Measurements from ENCODE around the gene TRIP13. TPM values are rescaled to one million over a fixed set of nuclear protein-coding genes. Genes with fewer than 3 reads are reported as not detected.
A peak's percentile ranks its signal among the peaks of the same experiment; 100 is the strongest.

Gene TRIP13
- total and polyA plus RNA-seq, 2 of the 4 experiments (the other 2 are of a cell fraction), result 17.1 to 35.5 TPM

DNA sequence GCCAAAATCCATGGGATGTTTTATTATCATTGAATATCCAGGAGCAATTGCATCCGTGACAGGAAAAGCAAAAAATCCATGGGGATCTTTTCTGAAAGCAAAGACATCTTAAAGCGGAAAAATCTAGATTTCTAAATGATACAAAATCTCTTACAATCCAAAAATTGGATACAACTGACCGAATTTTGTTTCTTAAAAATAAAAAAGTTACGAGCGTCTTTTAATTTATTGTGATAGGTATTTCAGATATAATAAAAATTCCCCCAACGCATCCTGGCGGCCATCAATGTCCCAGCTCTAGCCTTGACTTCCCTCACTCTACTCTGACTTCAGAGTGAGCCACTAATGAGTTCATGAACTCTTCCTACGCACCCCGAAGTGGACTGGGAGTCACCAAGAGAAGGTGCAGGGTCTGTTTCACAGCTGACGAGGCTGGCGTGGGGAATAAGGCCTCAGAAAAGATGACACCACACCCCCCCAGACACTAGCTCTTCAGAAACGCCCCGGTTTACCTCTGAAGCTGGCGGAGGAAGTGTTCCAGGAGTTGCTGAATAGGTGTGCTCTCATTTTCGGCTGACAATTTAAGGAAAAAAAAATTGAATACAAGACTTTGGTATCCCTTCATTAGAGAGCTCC is 3.5 kb upstream of the TRIP13 start:
- no peak overlapping the region for H3K14ac ChIP-seq (replicated peaks; ENCODE audit: low read depth, low read length)
- no peak overlapping the region for H2BK5ac ChIP-seq (ENCODE audit: low read depth, low read length, poor library complexity, severe bottlenecking)
- no TSS peak for BruUV-seq (replicated peaks)
- no peak overlapping the region for H2BK120ac ChIP-seq (ENCODE audit: low read depth, low read length)
- H3K4ac ChIP-seq (ENCODE audit: low read depth, low read length), result no peak overlapping the region
- WGBS, 2 experiments (ENCODE audit: extremely low coverage in 2 of 2, insufficient read length in 1 of 2), result no CpG with 5 or more reads among the region's 15 CpGs
- no peak overlapping the region for H3K4me3 ChIP-seq (ENCODE audit: insufficient read depth, low read depth, low read length)
- peaks cover 58% of the 10 kb centered on the region for H3K36me3 ChIP-seq (ENCODE audit: control insufficient read depth, insufficient read depth, low read length)
- in situ Hi-C loops (cut with MboI; ENCODE audit: low sequenced_read_pairs), result no loop called here
- H3K4me2 ChIP-seq (ENCODE audit: low read depth, low read length), result no peak overlapping the region
- H4K5ac ChIP-seq (ENCODE audit: low read depth, low read length), result no peak overlapping the region
- intact Hi-C loops (cut with micrococcal nuclease), result no loop called here
- peak overlapping the region; percentile 18 for H2AK9ac ChIP-seq (replicated peaks; ENCODE audit: low read depth, low read length, poor library complexity)
- no peak overlapping the region for H2BK20ac ChIP-seq (ENCODE audit: low read depth, low read length)
- ChIA-PET CTCF (interaction anchor here (1.4 kb wide), 1 partner anchor 13 kb away, joined by 3 read pairs; no protein-coding TSS in a partner anchor), POLR2A (ENCODE audit: unreplicated experiment) (no interaction called here)
- dilution Hi-C loops (cut with HindIII; ENCODE audit: low sequenced_read_pairs, unreplicated experiment), result no loop called here
- no peak for TF ChIP-seq POLR2A (IDR thresholded peaks at IDR 0.05; ENCODE audit: low read depth, low read length)
- no peak for TF ChIP-seq RAD21 (IDR thresholded peaks at IDR 0.05; ENCODE audit: low read length)
- TF ChIP-seq MXI1 (IDR thresholded peaks at IDR 0.05; ENCODE audit: borderline replicate concordance, low read depth, low read length), result no peak
- TF ChIP-seq, protein P1, sequence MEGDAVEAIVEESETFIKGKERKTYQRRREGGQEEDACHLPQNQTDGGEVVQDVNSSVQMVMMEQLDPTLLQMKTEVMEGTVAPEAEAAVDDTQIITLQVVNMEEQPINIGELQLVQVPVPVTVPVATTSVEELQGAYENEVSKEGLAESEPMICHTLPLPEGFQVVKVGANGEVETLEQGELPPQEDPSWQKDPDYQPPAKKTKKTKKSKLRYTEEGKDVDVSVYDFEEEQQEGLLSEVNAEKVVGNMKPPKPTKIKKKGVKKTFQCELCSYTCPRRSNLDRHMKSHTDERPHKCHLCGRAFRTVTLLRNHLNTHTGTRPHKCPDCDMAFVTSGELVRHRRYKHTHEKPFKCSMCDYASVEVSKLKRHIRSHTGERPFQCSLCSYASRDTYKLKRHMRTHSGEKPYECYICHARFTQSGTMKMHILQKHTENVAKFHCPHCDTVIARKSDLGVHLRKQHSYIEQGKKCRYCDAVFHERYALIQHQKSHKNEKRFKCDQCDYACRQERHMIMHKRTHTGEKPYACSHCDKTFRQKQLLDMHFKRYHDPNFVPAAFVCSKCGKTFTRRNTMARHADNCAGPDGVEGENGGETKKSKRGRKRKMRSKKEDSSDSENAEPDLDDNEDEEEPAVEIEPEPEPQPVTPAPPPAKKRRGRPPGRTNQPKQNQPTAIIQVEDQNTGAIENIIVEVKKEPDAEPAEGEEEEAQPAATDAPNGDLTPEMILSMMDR (conservative IDR thresholded peaks at IDR 0.05; ENCODE audit: low read depth, low read length), result no peak
- no peak for TF ChIP-seq MAZ (IDR thresholded peaks at IDR 0.05; ENCODE audit: borderline replicate concordance, low read depth, low read length)
- TF ChIP-seq RFX5 (IDR thresholded peaks at IDR 0.05; ENCODE audit: low read depth, low read length), result no peak
- TF ChIP-seq CEBPB (IDR thresholded peaks at IDR 0.05; ENCODE audit: low read depth, low read length), result no peak
- TF ChIP-seq RCOR1 (IDR thresholded peaks at IDR 0.05; ENCODE audit: insufficient replicate concordance, low read length), result no peak
- no peak for TF ChIP-seq NFE2L2 (IDR thresholded peaks at IDR 0.05; ENCODE audit: low read depth, low read length)
- TF ChIP-seq BHLHE40 (IDR thresholded peaks at IDR 0.05; ENCODE audit: low read depth, low read length), result no peak
- no peak for TF ChIP-seq MAFK (IDR thresholded peaks at IDR 0.05; ENCODE audit: low read depth, low read length)
- TF ChIP-seq, protein P2, sequence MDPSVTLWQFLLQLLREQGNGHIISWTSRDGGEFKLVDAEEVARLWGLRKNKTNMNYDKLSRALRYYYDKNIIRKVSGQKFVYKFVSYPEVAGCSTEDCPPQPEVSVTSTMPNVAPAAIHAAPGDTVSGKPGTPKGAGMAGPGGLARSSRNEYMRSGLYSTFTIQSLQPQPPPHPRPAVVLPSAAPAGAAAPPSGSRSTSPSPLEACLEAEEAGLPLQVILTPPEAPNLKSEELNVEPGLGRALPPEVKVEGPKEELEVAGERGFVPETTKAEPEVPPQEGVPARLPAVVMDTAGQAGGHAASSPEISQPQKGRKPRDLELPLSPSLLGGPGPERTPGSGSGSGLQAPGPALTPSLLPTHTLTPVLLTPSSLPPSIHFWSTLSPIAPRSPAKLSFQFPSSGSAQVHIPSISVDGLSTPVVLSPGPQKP (IDR thresholded peaks at IDR 0.05; ENCODE audit: borderline replicate concordance, low read depth, low read length), result no peak
- no peak for TF ChIP-seq FOS (IDR thresholded peaks at IDR 0.05; ENCODE audit: low read depth, low read length)
- TF ChIP-seq, protein P3, sequence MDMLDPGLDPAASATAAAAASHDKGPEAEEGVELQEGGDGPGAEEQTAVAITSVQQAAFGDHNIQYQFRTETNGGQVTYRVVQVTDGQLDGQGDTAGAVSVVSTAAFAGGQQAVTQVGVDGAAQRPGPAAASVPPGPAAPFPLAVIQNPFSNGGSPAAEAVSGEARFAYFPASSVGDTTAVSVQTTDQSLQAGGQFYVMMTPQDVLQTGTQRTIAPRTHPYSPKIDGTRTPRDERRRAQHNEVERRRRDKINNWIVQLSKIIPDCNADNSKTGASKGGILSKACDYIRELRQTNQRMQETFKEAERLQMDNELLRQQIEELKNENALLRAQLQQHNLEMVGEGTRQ (IDR thresholded peaks at IDR 0.05; ENCODE audit: low read depth, low read length), result no peak
- TF ChIP-seq CHD1 (IDR thresholded peaks at IDR 0.05; ENCODE audit: low read depth, low read length), result no peak
- no peak for TF ChIP-seq SMC3 (IDR thresholded peaks at IDR 0.05; ENCODE audit: low read depth, low read length)
- DNase-seq, result no peak
- no peak overlapping the region for H2AK5ac ChIP-seq (ENCODE audit: low read depth, low read length)
- no peak overlapping the region for H3K9ac ChIP-seq (ENCODE audit: low read depth, low read length)
- no peak overlapping the region for H3K56ac ChIP-seq (ENCODE audit: extremely low read depth, insufficient read depth, low read length)
- no peak for ATAC-seq (ENCODE audit: low read depth)
- H3K79me1 ChIP-seq (ENCODE audit: low read depth in 1 of 2, low read length in 2 of 2), result peaks cover 34 to 59% of the 10 kb centered on the region in 2 experiments
- no peak overlapping the region for H4K8ac ChIP-seq (ENCODE audit: low read depth in 2 of 2, low read length in 2 of 2)
- no peak overlapping the region for H2BK15ac ChIP-seq (ENCODE audit: low read depth, low read length)
- H3K27me3 ChIP-seq (ENCODE audit: control insufficient read depth, insufficient read depth, low read length), result no peaks in the 10 kb centered on the region
- no peak overlapping the region for H2AFZ ChIP-seq (replicated peaks; ENCODE audit: low read length, poor library complexity)
- no peak overlapping the region for H3K23ac ChIP-seq (ENCODE audit: low read depth, low read length)
- H4K91ac ChIP-seq (ENCODE audit: insufficient read depth, low read depth, low read length), result no peak overlapping the region
- H3K9me3 ChIP-seq (ENCODE audit: control insufficient read depth, insufficient read depth, low read length), result no peaks in the 10 kb centered on the region
- H4K20me1 ChIP-seq (ENCODE audit: insufficient read depth, low read length), result peaks cover 5% of the 10 kb centered on the region; the same call in 1 of the 2 replicates
- H3K9me1 ChIP-seq (ENCODE audit: insufficient read depth, low read length), result no peaks in the 10 kb centered on the region; the same call in 1 of the 2 replicates
- H3K27ac ChIP-seq (ENCODE audit: insufficient read depth, low read length), result no peak overlapping the region
- H3K18ac ChIP-seq (ENCODE audit: low read depth, low read length), result no peak overlapping the region
- H3K4me1 ChIP-seq (ENCODE audit: control insufficient read depth, insufficient read depth, low read length), result peaks cover 8% of the 10 kb centered on the region

All from IMR-90 (cell line).